ENCODE data around the gene ETV2. TPM values are rescaled to one million over a fixed set of nuclear protein-coding genes. Genes with fewer than 3 reads are reported as not detected.

ETV2 gene
- total RNA-seq, 4 donors from 2014 or later, result 0.23 TPM; not detected in 3

DNA sequence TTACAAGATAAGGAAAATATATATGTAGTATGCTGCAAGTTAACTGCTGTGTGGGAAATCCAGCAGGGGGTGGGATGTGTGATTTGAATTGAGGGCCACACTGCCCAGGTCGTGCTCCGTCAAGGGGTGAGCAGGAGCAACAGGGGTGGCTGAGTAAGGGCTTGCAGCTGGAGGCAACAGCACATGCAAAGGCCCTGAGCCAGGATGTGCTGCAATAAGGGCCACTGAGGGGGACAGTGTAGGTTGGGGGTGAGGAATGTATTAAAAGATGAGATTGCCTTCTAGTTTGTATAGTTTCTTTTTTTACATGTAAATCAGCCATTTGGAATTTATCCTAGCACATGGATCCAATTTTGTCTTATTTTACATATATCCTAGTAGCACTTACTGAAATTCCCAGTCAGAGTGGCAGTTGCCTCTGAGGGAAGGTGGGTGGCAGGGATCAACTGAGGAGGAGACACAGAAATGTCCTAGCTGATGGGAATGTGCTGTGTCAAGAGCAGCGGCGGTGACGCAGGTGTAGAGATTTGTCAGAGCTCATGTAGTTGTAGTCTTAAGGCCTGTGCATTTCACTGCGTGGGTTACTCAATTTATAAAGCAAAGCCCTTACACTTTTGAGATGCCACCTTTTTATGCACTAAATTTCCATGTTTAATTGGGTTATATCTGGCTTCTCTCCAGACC, 18.1 kb upstream of the ETV2 start:
- DNase-seq, result no peak
- H3K27ac ChIP-seq, result no peak overlapping the region
- ATAC-seq, result no peak
- no peaks in the 10 kb centered on the region for H3K9me3 ChIP-seq
- intact Hi-C loops (cut with DNase I; ENCODE audit: low total_unique reads), result loop anchor here (10.0 kb wide), 1 partner anchor 311 kb away; the partner anchor contains the start of gene LRFN3
- H3K27me3 ChIP-seq, result no peaks in the 10 kb centered on the region
- in situ Hi-C loops (cut with MboI; ENCODE audit: low sequenced_read_pairs in 4 of 4), result no loop called here
- no peaks in the 10 kb centered on the region for H3K36me3 ChIP-seq
- no peak overlapping the region for H3K4me3 ChIP-seq
- H3K4me1 ChIP-seq, result peaks cover 8 to 11% of the 10 kb centered on the region in 2 donors
- no peak for TF ChIP-seq POLR2A (IDR thresholded peaks at IDR 0.05)
- TF ChIP-seq, protein P1, sequence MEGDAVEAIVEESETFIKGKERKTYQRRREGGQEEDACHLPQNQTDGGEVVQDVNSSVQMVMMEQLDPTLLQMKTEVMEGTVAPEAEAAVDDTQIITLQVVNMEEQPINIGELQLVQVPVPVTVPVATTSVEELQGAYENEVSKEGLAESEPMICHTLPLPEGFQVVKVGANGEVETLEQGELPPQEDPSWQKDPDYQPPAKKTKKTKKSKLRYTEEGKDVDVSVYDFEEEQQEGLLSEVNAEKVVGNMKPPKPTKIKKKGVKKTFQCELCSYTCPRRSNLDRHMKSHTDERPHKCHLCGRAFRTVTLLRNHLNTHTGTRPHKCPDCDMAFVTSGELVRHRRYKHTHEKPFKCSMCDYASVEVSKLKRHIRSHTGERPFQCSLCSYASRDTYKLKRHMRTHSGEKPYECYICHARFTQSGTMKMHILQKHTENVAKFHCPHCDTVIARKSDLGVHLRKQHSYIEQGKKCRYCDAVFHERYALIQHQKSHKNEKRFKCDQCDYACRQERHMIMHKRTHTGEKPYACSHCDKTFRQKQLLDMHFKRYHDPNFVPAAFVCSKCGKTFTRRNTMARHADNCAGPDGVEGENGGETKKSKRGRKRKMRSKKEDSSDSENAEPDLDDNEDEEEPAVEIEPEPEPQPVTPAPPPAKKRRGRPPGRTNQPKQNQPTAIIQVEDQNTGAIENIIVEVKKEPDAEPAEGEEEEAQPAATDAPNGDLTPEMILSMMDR (IDR thresholded peaks at IDR 0.05 in 4 of 5, conservative IDR thresholded peaks at IDR 0.05 in 1 of 5), result no peak

DNA sequence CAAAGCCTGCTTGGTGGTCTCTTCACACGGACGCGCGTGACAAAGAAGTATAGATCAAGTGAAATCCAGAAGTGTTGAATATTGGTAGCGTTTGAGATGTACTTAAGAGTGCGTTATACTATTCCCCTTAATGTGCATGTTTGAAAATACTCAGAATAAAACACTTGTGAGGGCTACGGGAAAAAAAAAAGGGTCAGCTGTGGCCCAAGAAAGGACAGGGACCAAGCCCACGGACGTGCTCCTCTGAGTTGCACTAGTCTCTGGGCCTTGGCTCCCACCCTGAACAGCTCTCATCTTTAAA, 13.3 kb upstream of the ETV2 start:
- H3K36me3 ChIP-seq, result peaks cover 0 to 31% of the 10 kb centered on the region in 2 donors
- no peaks in the 10 kb centered on the region for H3K9me3 ChIP-seq
- no peaks in the 10 kb centered on the region for H3K27me3 ChIP-seq
- no peak for DNase-seq
- TF ChIP-seq, protein P1 (IDR thresholded peaks at IDR 0.05 in 4 of 5, conservative IDR thresholded peaks at IDR 0.05 in 1 of 5), result no peak
- no peak for TF ChIP-seq POLR2A (IDR thresholded peaks at IDR 0.05)
- peak overlapping the region; percentile 68 to 100 (median 96) for H3K4me3 ChIP-seq
- in situ Hi-C loops (cut with MboI; ENCODE audit: low sequenced_read_pairs in 4 of 4) (no loop called here), intact Hi-C loops (cut with DNase I; ENCODE audit: low total_unique reads) (loop anchor here (1.0 to 10.0 kb wide), 5 partner anchors 16 to 307 kb away; partner anchors contain the start of genes COX6B1, HAUS5, LRFN3 and TMEM147)
- H3K27ac ChIP-seq, result peak overlapping the region; percentile 89 to 95 (median 94)
- ATAC-seq, result no peak
- H3K4me1 ChIP-seq, result peaks cover 8 to 23% of the 10 kb centered on the region in 2 donors

DNA sequence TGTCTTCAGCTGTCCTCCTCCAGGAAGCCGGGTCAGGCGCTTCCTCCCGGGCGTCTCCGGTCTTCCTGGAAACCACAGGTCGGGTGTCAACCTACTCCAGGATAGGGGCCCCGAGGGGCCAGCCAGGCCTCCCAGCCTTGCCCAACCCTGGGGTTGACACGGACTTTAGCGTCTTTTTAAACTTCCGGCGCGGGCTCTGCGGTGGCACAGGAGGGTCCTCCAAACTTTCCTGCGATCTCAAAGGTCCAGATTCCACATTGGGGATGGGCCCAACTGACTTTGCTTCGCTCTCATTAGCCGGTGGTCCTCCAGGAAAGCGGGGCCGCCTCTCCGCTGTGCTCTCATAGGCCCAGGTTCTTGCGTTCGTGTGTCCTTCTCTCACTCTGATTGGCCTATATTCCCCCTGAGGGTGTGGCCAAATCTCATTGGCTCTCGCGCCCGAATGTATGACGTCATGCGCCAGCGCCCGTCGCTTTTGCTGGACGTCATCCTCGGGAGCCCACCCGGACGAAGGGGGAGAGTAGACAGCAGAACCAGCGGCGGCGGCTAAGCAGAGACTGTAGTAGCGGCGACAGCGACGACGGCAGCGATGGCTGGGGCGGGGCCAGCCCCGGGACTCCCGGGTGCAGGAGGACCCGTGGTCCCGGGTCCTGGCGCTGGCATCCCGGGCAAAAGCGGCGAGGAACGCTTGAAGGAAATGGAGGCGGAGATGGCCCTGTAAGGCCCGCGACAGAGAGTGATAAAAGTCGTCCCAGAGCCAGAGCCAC, 12.8 kb upstream of the ETV2 start, which contains the start of gene RBM42:
Gene RBM42 (plus strand): TSS at position 472 of the 767 bp plus-strand sequence. CDS start 118 bp downstream, at position 590.
- Histone ChIP-seq H3K27me3 (no peaks in the 10 kb centered on the region), H3K36me3 (peaks cover 0 to 36% of the 10 kb centered on the region in 2 donors), H3K9me3 (no peaks in the 10 kb centered on the region), H3K4me3 (peak within 1 kb of the TSS; percentile 68 to 100 (median 96)), H3K27ac (peak within 1 kb of the TSS; percentile 89 to 95 (median 94)), H3K4me1 (peaks cover 8 to 23% of the 10 kb centered on the region in 2 donors)
- TF ChIP-seq POLR2A (IDR thresholded peaks at IDR 0.05), result peak; percentile 71
- TF ChIP-seq, protein P1 (IDR thresholded peaks at IDR 0.05 in 4 of 5, conservative IDR thresholded peaks at IDR 0.05 in 1 of 5), result peak in 2 of 5 experiments; percentile 51 to 67
- intact Hi-C loops (cut with DNase I; ENCODE audit: low total_unique reads) (loop anchor here (1.0 to 10.0 kb wide), 6 partner anchors 16 to 306 kb away; partner anchors contain the start of genes COX6B1, HAUS5, LRFN3 and TMEM147), in situ Hi-C loops (cut with MboI; ENCODE audit: low sequenced_read_pairs in 4 of 4) (no loop called here)
- peak; percentile 99 to 100 for ATAC-seq
- peak; percentile 97 to 98 for DNase-seq

DNA sequence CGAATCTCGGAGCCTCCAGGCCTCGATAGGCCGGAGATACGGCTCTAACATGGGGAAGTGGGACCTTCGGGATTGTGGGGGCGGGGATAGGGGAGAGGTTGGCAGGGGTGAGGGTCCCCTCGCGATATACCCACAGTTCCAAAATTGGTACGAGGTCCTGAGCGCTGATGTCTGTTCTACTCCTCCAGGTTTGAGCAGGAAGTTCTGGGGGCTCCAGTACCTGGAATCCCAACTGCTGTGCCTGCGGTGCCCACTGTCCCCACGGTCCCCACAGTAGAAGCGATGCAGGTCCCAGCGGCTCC, 12.3 kb upstream of the ETV2 start:
- Histone ChIP-seq H3K4me3 (peak overlapping the region; percentile 68 to 100 (median 96)), H3K36me3 (peaks cover 0 to 42% of the 10 kb centered on the region in 2 donors), H3K9me3 (no peaks in the 10 kb centered on the region), H3K27ac (peak overlapping the region; percentile 89 to 95 (median 94)), H3K27me3 (no peaks in the 10 kb centered on the region), H3K4me1 (peaks cover 8 to 23% of the 10 kb centered on the region in 2 donors)
- intact Hi-C loops (cut with DNase I; ENCODE audit: low total_unique reads) (loop anchor here (1.0 to 10.0 kb wide), 2 partner anchors 15 to 306 kb away; partner anchors contain the start of gene LRFN3), in situ Hi-C loops (cut with MboI; ENCODE audit: low sequenced_read_pairs in 4 of 4) (no loop called here)
- ATAC-seq, result no peak
- TF ChIP-seq, protein P1 (IDR thresholded peaks at IDR 0.05 in 4 of 5, conservative IDR thresholded peaks at IDR 0.05 in 1 of 5), result no peak
- no peak for TF ChIP-seq POLR2A (IDR thresholded peaks at IDR 0.05)
- no peak for DNase-seq
